Right hindlimb (tissue), 1 donor: ENCODE results near the gene RAPGEF4.
"Not testable (repeated sequence)": the region's sequence is repeated elsewhere in the genome, so short reads cannot be mapped to it uniquely, and the experiment has no call there.

ENCODE experiments used
- DNase-seq: peaks from one replicate; pipeline ENCODE4 v3.0.0-alpha.2; 2018

Gene RAPGEF4

DNA sequence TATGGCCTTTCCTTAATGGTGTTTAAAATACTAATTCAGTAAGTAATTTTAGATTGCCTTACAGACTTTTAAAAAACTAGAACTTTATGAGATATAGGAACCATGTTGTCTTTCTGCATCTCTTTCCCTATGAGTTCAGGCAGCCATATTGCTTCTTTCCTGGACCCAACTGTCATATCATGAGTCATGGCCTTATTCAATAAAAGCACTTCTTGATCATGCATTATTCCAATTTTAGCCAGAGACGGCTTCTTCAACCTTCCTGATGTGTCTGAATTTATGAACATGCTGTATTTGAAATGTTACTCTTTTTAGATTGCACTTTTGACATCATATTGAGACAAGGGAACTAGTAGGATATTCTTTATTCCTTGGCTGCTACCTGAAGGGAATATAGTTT lies 274.6 kb downstream of the RAPGEF4 start:
- no peak for DNase-seq

DNA sequence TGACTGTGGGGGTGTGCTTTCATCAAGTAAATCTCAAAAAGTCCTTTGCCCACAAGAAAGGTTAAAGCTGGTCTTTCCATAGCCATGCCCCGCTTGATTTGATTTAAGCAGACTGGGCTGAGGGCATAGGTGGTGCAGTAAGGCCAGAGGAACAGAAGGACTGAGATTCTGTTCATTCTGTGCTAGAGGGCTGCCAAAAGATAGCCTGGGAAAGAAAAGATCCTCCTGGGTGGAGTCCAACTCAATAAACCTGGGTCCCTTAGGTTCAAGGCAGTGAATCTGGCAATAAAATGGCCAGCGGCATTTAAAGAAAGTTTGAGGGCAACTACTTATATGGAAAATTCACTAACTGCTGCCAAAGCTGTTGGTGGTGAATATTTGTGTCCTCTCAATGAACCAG lies 280.8 kb downstream of the RAPGEF4 start:
- DNase-seq = no peak

DNA sequence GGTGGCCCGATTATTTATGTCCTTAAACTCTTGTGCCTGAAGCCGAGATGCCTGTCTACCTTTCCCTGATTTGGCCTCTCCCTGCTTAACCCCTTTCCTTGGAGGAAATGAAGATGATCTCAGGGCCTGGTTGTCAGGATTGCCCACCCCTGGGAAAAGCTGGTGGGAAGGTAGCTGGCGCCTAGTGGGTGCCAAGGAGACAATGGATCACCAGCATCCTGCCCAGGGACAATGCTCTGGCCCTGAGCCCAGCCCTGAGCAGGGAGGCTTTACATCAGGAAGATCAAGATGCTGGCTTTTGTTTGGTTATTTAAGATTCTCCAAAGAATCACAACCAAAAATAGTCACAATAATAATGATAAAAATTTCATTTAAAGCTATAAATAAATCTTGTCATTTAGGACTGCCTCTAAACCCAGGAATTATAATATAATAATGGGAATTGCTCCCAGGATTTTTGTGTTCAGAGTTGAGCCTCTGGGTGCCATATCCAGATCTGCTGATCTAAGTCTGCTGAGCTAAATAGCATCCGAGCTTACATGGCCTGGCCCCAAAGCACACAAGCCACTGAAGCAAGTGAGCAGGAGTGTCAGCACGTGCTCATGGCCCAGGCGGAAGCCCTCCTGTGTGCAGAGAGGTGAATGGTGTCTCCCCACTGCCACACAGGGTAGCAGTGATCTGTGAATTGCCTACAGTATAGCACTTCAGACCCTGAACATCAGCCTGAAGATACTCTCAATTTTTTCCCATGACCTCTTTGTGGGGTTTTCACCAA lies 282.2 kb downstream of the RAPGEF4 start:
- DNase-seq = no peak

DNA sequence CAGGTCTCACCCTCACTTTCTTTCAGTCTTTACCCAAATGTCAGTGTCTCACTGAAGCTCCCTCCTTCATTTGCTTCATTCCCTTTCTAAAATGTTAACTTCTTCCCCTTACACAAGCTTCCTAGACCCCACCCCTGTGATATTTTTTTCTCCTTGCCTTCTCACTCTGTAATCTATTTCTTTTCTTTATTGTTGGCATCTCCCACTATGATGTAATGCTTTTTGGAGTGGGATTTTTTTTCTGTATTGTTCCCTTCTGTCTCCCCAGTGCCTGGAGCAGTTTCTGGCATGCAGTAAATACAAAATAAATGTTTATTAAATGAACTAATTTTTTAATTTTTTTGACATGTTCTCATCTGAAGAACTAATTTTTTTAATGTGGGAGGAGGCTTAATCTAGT lies 284.1 kb downstream of the RAPGEF4 start:
- DNase-seq = no peak

DNA sequence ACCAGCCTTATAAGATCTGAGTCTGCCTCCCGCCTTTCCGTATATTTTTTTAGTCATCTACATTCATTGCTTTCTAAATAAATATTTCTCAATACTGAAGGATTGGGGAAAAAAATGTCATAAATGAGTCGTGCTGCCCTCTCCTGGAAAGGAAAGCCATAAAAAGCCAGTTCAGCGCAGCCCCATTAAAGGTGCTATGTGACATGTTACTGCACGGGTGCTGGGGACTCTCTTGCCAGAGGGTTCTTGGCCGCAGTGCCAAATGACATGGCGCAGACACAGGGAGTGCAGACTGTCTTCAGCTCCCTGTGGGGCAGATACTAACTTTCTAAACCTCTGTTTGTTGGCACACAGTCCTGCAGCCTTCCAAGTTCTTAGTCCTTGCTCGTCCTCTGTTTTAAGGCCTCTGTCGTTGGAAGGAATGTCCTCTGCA lies 286.3 kb downstream of the RAPGEF4 start:
- no peak for DNase-seq

DNA sequence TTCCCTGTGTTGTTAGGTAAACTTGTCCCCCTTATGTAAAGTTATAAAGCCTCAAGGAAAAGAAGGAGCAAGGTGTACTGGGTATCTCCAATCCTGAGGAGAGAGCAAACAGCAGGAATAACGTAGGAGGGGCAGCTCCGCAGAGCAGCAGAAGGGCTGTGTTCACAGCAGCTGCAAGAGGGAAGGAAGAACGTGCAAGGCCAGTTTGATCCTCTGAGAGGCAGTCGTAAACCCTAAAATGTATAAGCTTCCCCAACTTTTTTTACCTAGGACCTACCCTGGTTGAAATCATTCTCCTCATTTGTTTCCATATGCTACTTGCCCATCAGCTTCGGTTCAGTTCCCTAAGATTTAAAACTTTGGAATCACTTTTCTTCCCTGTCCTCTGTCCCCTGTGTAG lies 288.1 kb downstream of the RAPGEF4 start:
- no peak for DNase-seq

DNA sequence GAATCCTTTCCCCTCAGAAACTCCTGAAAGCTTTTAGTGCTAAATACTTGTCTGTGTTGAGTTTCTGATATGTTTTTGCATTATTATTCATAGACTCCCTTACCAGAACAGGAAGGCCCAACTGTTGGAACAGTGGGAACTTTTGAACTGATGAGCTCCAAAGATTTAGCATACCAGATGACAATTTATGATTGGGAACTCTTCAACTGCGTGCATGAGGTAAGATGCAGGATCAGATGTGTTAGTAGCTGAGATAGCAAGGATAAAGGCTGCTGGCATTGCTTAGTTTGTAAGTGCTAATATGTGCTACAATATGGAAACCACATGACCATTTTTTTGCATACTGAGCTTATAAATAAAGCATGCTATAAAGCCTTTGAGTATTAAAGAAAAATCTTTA lies 290.8 kb downstream of the RAPGEF4 start:
- DNase-seq = no peak

DNA sequence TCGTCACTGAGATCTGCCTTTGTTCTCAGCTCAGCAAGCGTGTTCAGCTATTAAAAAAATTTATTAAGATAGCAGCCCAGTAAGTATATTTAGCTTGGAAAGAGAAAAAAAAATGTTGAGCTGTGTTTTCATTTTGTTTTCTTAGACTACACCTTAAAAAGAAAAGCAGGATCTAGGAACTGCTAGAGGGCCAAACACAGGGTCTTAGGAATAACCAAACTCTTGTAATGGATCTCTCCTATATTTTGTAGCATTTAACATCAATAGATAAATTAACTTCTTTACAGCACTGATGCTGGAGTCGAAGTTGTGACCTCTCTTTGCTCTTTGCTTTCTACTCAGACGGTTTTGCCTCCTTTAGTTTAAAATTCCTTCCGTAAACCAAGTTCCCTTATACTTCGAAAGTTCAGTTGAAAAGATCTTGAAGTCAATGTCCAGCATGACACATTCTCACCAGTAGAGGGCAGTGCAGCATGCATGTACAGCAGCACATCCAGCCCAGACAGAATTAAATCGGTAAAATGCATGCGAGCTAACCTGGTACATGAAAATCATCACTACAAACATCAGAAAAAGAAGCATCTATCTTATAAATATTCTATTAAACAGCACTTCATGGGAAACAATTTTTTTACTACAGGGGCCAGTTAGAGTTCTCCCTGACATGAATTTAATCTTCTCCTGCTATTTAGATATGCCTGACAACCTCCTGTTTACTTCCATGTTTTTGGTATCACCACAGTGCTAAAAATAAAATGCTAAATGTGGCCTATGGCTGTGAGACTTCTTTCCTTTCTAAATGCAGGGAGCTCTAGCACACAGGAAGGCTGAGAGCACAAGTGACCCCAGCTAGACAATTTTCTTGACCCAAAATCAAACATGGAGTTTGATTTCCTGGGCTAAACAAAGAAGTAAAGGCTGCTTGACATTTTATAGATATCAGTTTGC lies 291.8 kb downstream of the RAPGEF4 start:
- DNase-seq = peak; percentile 88

DNA sequence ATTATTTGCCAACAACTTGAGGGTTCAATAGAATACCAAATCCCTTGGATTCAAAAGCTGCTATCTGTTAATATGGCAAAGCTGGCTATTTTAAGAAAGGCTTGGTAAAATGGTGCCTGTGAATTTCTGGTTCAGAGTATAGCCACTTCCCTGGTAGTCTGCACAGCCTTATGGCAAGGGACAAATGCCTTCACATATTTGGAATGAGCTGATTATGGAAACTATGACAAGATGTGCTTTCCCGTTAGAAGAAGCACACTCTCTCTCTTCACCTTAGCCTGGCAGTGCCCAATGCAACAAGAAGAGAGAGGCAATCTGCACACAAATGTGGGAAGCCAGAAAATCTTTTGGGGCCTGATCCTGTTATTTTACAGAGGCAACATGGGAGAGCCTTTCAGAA lies 292.5 kb downstream of the RAPGEF4 start:
- no peak for DNase-seq

DNA sequence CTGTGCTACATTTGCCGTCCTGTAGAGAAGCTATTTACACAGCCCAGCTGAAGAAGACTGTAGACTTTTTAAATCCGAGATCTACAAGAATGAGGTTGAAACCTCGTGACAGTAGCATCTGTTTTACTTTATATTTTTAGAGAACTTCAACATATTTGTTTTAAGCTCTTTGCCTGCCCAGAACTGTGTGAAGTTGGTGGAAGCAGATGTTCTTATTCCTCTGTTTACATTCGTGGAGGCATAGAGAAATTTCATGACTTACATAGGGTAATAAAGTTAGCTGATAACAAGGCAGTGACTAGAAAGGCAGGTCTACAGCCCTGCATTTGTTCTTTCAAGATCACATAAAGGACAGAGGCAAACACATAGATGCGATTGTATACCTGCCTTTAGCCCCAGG lies 293.0 kb downstream of the RAPGEF4 start:
- no peak for DNase-seq

DNA sequence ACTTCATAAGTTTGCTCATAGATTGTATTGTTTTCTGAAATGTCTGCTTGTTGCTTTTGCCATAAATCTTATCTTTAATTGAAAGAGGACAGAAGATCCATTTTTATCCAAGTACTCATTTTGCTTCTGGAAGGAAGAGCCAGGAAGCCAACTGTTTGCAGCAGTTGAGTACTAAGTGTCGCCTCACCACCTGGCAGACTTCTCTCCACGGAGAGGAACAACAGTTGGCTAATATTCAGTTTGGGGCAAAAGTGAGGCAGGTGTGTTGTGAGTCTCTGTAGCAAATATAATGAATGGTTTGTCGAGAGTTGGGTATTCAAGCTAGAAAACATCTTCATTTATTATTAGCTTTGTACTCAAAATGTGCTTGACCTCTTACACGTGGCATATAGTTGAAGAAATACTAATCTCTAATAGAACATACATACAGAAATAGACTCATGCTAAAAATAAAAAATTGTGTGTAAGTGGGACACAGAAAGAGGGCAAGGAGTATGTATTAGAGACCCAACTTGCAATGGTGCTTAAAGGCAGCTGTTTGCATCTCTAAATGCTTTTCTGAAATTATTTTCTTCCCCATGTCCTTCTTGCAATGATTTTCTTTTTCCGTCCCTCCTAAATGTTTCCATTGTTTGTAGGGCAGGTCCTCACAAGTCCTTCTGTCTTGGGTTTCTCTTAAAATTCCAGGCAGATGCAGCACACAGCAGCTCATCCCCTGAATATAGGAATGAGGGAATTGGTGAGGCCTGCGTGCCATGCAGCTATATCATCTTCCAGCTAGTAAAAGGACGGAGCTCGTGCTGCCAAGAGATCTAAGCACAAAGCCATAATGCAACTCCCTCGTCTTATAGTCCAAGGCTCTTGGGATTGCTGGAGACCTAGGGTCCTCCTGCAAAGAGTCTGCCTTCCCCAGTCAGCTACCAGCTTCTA lies 295.2 kb downstream of the RAPGEF4 start:
- DNase-seq = no peak

DNA sequence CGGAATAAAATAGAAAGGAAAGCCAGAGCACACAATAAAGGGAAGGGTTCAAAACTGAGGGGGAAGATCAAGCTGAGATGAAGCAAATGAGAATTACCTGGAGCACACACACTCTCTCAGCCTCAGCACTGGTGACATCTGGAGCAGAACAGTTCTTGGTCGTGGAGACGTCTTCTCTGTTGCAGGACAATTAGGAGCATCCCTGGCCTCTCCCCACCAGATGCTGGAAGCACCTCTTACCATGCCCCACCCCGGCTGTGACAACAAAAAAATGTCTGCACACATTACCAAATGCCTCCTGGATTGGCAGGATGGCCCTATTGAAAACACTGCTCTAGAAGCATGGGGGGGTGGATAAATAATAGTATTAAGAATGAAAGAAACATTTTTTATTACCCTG lies 296.4 kb downstream of the RAPGEF4 start:
- no peak for DNase-seq

DNA sequence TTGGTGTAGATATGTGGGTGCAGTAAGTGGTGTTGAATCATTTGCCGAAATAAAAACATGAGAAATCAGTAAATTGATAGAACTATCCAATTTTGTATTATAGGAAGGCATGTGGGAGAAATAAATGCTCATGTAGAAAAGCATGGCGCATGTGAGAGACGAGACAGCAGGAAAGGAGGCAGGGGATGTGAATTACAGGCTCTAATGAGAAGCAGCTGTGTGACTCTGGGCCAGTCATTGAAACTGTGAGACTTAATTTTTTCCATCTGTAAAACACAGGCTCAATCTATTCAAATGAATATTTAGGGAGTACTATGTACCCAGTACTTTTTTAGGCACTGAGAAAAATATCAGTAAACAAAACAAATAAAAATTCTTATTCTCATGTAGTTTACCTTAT lies 297.4 kb downstream of the RAPGEF4 start:
- DNase-seq = no peak

DNA sequence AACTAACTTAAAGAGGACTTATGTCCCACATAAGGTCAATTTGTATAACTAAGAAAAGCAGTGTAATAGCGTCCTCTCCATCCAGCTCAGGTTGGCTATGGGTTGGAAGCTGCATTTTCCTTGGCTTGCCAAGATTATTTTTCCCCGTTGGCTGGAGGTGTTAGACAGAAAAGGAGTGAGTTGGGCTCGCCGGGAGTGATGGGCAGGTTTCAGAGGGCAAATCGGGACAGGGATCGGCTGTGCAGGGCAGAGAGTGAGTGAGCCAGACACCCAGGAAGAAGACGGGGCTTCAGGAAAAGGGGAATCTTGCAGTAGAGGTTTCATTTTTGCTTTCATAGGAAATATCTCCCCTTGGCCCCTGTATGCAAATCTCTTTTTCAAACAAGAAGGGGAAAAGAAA lies 298.5 kb downstream of the RAPGEF4 start:
- DNase-seq = no peak

DNA sequence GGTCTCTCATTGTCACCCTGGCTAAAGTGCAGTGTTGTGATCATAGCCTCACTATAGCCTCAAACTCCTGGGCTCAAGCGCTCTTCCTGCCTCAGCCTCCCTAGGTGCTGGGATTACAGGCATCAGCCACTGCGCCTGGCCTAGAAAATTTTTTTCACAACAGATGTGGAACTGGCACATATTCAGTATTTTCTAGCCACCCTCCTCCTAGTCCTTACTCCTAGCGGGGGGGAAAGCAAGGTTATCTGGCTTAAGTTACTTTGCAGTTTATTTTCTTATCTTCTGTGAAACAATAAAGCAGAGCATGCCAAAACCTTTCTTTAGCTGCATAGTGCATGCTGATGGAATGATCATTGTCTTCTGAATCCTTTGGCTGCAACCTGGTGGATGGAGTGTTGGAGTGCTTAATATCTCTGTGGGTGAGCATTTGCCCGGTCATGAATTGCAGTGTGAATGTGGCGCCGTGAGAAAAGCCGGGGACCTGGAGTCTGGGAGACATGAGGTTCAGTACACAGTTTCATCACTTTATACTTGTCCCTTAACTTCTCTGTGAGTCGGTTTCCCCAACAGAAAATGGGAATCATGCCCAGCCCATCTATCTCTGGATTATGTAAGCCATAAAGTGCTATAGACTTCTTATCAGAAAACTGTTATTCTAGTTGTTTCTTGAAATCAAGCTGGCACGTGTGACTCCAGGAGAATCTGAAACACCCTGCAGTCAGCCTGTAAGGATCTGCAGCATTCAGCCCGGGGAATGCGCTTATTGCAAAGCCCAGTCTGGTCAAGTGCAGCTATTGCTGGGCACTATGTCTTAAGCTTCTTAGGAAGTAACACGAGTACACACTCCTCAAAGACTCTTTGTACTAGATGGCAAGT lies 301.8 kb downstream of the RAPGEF4 start:
- DNase-seq = no peak

DNA sequence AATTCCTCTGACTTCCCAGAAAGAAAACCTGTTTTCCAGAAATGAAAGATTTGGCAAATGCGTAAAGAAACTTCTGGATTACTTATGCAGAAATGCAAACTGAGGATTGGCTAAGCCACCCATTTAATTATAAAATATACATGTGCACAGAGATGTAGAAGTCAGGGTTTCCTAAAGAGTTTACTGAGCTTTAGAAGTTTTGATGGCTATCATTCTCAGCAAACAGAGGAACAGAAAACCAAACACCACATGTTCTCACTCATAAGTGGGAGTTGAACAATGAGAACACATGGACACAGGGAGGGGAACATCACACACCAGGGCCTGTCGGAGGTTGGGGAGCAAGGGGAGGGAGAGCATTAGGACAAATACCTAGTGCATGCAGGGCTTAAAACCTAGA lies 302.6 kb downstream of the RAPGEF4 start:
- not testable (repeated sequence) for DNase-seq

DNA sequence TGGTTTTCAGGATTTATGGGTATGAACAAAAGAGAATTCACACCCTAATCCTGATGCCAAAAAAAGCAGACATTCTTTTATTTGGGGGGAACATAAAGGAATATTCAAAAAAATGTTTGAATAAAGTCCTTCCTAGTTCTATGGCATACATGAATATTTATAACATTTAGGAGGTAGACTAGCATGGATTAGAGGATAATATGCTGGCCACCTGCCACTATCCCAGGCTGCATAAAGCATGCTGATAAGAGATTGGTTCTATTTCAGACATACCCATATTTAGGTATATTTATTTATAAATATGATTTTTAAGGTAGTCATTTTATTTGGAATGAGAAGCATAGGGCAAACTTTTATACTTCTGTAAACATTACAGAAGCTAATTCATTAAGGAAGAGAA lies 305.1 kb downstream of the RAPGEF4 start:
- no peak for DNase-seq

DNA sequence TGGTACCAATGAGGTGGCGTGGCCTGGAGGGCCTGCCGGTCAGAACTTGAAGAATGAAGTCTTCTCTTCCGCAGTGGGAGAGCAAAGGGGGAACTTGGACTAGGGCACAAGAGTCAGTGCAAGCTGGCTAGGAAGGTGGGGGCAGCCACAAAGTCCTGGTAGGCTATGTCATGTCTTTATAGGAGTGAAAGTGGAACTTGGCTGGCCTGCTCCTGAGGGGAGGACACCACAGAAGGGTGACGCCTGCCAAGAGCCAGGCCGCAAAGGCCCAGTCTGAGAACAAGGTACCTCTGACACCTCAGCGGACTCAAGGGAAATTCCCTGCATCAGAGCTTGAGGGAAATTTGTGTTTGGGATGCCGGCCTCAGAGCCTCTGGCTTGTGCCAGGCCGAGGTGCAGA lies 307.8 kb downstream of the RAPGEF4 start:
- no peak for DNase-seq

DNA sequence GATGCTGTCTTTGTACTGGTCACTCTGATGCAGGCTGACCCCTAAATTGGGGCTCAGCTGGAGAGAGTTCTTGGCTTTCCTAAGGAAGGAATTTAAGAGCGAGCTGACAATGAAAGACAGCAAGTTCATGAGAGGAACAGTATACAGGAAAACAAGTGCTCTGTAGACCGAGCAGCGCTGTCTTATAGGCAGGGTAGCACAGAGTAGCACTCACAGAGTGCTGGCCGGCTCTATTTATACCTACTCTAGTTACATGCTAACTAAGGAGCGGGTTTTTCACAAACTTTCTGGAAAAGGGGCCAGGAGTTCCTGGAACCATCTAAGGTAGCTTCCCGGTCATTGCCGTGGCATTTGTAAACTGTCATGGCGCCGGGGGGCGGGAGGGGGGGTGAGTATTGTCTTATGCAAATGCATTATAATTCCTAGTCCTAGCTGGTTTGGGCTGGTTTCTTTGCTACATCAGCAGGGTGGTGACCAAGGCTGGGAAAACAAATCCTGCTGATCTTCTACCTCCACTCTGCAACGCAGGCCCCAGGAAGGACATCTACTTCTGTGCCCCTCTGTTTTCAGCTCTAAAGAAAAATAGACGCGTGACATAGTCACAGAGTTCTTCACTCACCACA lies 308.4 kb downstream of the RAPGEF4 start:
- no peak for DNase-seq

DNA sequence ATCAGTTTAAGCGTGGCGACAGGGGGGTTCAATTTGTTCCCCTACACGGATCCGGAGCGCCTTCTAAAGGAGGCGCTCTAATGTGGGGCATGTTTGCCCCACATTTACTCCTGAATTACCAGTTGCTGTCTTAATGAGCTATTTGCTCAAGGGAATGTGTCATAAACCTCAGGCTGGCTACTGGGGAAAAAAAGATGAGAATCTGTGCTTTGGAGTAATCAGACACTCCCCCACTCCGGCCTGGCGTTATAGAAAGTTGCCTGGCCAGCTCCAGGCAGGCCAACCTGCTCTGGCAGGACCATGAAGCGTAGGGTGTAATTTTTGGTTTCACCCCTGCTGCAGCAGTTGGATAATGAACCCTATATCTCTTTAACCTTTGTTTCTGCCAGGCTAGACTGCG lies 309.0 kb downstream of the RAPGEF4 start:
- DNase-seq = no peak

DNA sequence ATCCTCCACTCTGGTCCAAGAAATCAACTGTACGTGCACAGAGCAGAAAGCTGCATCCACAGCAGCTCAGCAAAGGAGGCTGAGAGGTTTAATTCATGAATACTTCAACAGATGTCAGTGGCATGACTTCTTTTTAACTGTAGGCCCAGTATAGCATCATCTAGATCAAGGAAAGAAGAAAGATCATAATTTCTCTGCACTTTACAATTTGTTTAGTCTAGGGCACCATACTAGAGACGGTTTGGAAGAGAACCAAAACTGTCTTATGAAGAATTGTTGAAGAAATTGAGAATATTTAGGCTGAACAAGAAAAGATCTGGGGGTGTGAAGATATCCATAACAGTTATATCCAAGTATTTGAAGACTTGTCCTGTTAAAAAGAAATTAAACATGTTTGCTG lies 309.5 kb downstream of the RAPGEF4 start:
- no peak for DNase-seq

DNA sequence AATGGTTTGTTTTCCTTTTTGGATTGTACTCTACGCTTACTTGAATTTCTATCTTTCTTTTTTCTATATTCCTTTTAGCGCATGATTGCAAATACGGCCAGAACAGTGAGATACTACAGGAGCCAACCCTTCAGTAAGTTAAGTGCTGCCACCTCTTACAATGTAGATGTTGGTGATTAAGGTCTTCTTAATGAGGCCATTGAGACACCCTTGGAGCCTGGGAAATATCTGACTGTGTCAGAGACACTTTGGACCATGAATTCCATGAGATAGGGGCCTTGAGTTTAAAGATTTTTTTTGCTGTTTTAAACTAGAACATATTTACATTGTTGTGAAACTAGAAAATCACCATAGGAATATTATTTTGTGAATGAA lies 312.9 kb downstream of the RAPGEF4 start:
- DNase-seq = no peak
